HG03520 (cell line): ENCODE results near the gene ENTREP1.
"Not testable (repeated sequence)": the region's sequence is repeated elsewhere in the genome, so short reads cannot be mapped to it uniquely, and the experiment has no call there.

Experiments used
- ATAC-seq: cut with Tn5 transposase; IDR thresholded peaks from one replicate; pipeline ENCODE4 v1.9.1; 2021; ENCODE audit warnings: mild to moderate bottlenecking, moderate library complexity; ENCODE audit not compliant: unreplicated experiment

Gene ENTREP1

GRCh38 chr9:69324549-69325401 lies at the start of gene ENTREP1:
Gene ENTREP1 (plus strand): TSS chr9:69325215. CDS start chr9:69325310, 95 bp downstream.
- no peak for ATAC-seq

- no peak for ATAC-seq
Observed at GRCh38 chr9:69276775-69277174, 48.2 kb upstream of the ENTREP1 start.

- peak; percentile 83 for ATAC-seq
Observed at GRCh38 chr9:69279084-69279731, 45.8 kb upstream of the ENTREP1 start.

GRCh38 chr9:69279733-69280132 lies 45.3 kb upstream of the ENTREP1 start:
- ATAC-seq = no peak

- no peak for ATAC-seq
Observed at GRCh38 chr9:69283003-69283402, 42.0 kb upstream of the ENTREP1 start.

- ATAC-seq = no peak
Observed at GRCh38 chr9:69292078-69292477, 32.9 kb upstream of the ENTREP1 start.

GRCh38 chr9:69293156-69293555 lies 31.9 kb upstream of the ENTREP1 start:
- no peak for ATAC-seq

- ATAC-seq = no peak
Observed at GRCh38 chr9:69295872-69296552, 29.0 kb upstream of the ENTREP1 start.

GRCh38 chr9:69297300-69297980 lies 27.6 kb upstream of the ENTREP1 start:
- ATAC-seq = no peak

- ATAC-seq = no peak
Observed at GRCh38 chr9:69299315-69299714, 25.7 kb upstream of the ENTREP1 start.

GRCh38 chr9:69299826-69300225 lies 25.2 kb upstream of the ENTREP1 start:
- ATAC-seq = no peak

- ATAC-seq = no peak
Observed at GRCh38 chr9:69303331-69303730, 21.7 kb upstream of the ENTREP1 start.

GRCh38 chr9:69306895-69307445 lies 18.0 kb upstream of the ENTREP1 start:
- ATAC-seq = not testable (repeated sequence)

- ATAC-seq = no peak
Observed at GRCh38 chr9:69307446-69308205, 17.4 kb upstream of the ENTREP1 start.

GRCh38 chr9:69308206-69308931 lies 16.6 kb upstream of the ENTREP1 start:
- ATAC-seq = no peak

GRCh38 chr9:69313175-69313574 lies 11.8 kb upstream of the ENTREP1 start:
- ATAC-seq = no peak

GRCh38 chr9:69314547-69314946 lies 10.5 kb upstream of the ENTREP1 start:
- no peak for ATAC-seq

GRCh38 chr9:69317081-69317480 lies 7.9 kb upstream of the ENTREP1 start:
- no peak for ATAC-seq

- ATAC-seq = peak; percentile 71
Observed at GRCh38 chr9:69317894-69318293, 7.1 kb upstream of the ENTREP1 start.
